SK-N-SH (cell line): ENCODE data around the gene AP1M2. TPM values are rescaled to one million over a fixed set of nuclear protein-coding genes. Genes with fewer than 3 reads are reported as not detected.

Experiments used
- CTCF ChIA-PET: fragments of 300-600, 350-600 bp; formaldehyde crosslinking; extraction: SDS; loops from one replicate; lab custom pipeline; 2021; lab: Yijun Ruan, JAX
- POLR2A ChIA-PET: fragments of 350-600 bp; sonication (Branson Sonifier 250); formaldehyde crosslinking; extraction: SDS; loops from one replicate; lab custom pipeline; 2020; ENCODE audit warnings: antibody characterized with exemption, inconsistent platforms; lab: Yijun Ruan, JAX
- DNase-seq: peaks from one replicate; pipeline ENCODE4 v3.0.0; 2012
- H2AFZ ChIP-seq: fragments of 200-600 bp; sonication (generic); 2 replicates; pipeline ENCODE4 v1.8.1; 2016; ENCODE audit warnings: antibody characterized with exemption, mild to moderate bottlenecking, low read depth
- H3F3A ChIP-seq: fragments of 200-600 bp; sonication (generic); replicated peaks from 2 replicates; pipeline ENCODE3; 2016; ENCODE audit warnings: antibody characterized with exemption, mild to moderate bottlenecking; ENCODE audit not compliant: insufficient read depth
- H3K27ac ChIP-seq, 2 experiments: fragments of 200-500 bp in 1 of 2; fragments of 200-600 bp in 1 of 2; sonication (Bioruptor generic) in 1 of 2; sonication (generic), shearing (Covaris generic) in 1 of 2; 2 replicates each; pipeline versions ENCODE4 v1.5.1 to v1.6.1; 2014 to 2016; ENCODE audit warnings: low read depth in 2 of 2, inconsistent platforms in 1 of 2, low read length in 1 of 2, mild to moderate bottlenecking in 1 of 2, mixed read lengths in 1 of 2
- H3K27me3 ChIP-seq: fragments of 200-600 bp; sonication (generic), shearing (Covaris generic); 2 replicates; pipeline ENCODE4 v1.6.1; 2016; ENCODE audit warnings: mixed run types; ENCODE audit not compliant: insufficient read depth
- H3K36me3 ChIP-seq, 2 experiments: fragments of 200-500 bp in 1 of 2; fragments of 200-600 bp in 1 of 2; sonication (Bioruptor generic) in 1 of 2; sonication (generic) in 1 of 2; replicated peaks in 1 of 2; 2 replicates each; pipeline versions ENCODE3 to v1.5.1; 2014 to 2016; ENCODE audit warnings: low read length in 1 of 2, mild to moderate bottlenecking in 1 of 2; ENCODE audit not compliant: insufficient read depth in 2 of 2, control insufficient read depth in 1 of 2
- H3K4me1 ChIP-seq, 2 experiments: fragments of 200-500 bp in 1 of 2; fragments of 200-600 bp in 1 of 2; sonication (Bioruptor generic) in 1 of 2; sonication (generic), shearing (Covaris generic) in 1 of 2; 2 replicates each; pipeline versions ENCODE4 v1.5.1 to v1.6.1; 2014 to 2016; ENCODE audit warnings: low read depth in 1 of 2, low read length in 1 of 2, mixed run types in 1 of 2; ENCODE audit not compliant: insufficient read depth in 2 of 2, control insufficient read depth in 1 of 2
- H3K4me2 ChIP-seq: fragments of 200-600 bp; sonication (generic), shearing (Covaris generic); 2 replicates; pipeline ENCODE4 v1.6.1; 2017; ENCODE audit warnings: mixed run types
- H3K4me3 ChIP-seq, 2 experiments: fragments of 200-500 bp in 1 of 2; fragments of 200-600 bp in 1 of 2; sonication (Bioruptor generic) in 1 of 2; sonication (generic), shearing (Covaris generic) in 1 of 2; 2 replicates each; pipeline versions ENCODE4 v1.5.1 to v1.8.1; 2014 to 2016; ENCODE audit warnings: low read depth in 2 of 2, inconsistent platforms in 1 of 2, low read length in 1 of 2, mild to moderate bottlenecking in 1 of 2, mixed read lengths in 1 of 2, moderate library complexity in 1 of 2
- H3K79me2 ChIP-seq: fragments of 200-600 bp; sonication (generic); 2 replicates; pipeline ENCODE4 v1.8.1; 2017; ENCODE audit warnings: mild to moderate bottlenecking; ENCODE audit not compliant: insufficient read depth
- H3K9ac ChIP-seq: fragments of 200-600 bp; sonication (generic); 2 replicates; pipeline ENCODE4 v1.6.1; 2017; ENCODE audit warnings: mixed run types
- H3K9me2 ChIP-seq: fragments of 200-600 bp; sonication (generic); 2 replicates; pipeline ENCODE4 v1.6.1; 2017; ENCODE audit warnings: mixed run types
- H3K9me3 ChIP-seq: fragments of 200-600 bp; sonication (generic); 2 replicates; pipeline ENCODE4 v1.6.1; 2017; ENCODE audit warnings: mixed run types, mild to moderate bottlenecking, moderate library complexity
- H4K20me1 ChIP-seq: fragments of 200-600 bp; sonication (generic); 2 replicates; pipeline ENCODE4 v1.6.1; 2017; ENCODE audit warnings: mild to moderate bottlenecking, mixed run types; ENCODE audit not compliant: insufficient read depth
- ELF1 ChIP-seq: IDR thresholded peaks from 2 replicates; pipeline ENCODE4 v1.4.0; 2012
- EP300 ChIP-seq, 2 experiments: IDR thresholded peaks; 2 replicates each; pipeline versions ENCODE4 v1.4.0 to v1.6.1; 2012; ENCODE audit warnings: borderline replicate concordance in 1 of 2, low read depth in 1 of 2, low read length in 1 of 2
- FOSL2 ChIP-seq: IDR thresholded peaks from 2 replicates; pipeline ENCODE4 v1.4.0; 2012; ENCODE audit warnings: low read depth, mild to moderate bottlenecking, moderate library complexity, borderline replicate concordance
- GABPA ChIP-seq: IDR thresholded peaks from 2 replicates; pipeline ENCODE4 v1.4.0; 2012; ENCODE audit warnings: low read depth, mild to moderate bottlenecking
- GATA2 ChIP-seq: sonication (generic); formaldehyde crosslinking; IDR thresholded peaks from 2 replicates; pipeline ENCODE4 v1.5.0; 2020; ENCODE audit warnings: mild to moderate bottlenecking, missing genetic modification reagents
- IRF3 ChIP-seq: fragments of 150-350 bp; IDR thresholded peaks from 2 replicates; pipeline ENCODE4 v1.6.1; 2016; ENCODE audit warnings: mild to moderate bottlenecking, low read depth, low read length
- MAX ChIP-seq: IDR thresholded peaks from 2 replicates; pipeline ENCODE4 v1.4.0; 2012; ENCODE audit warnings: low read depth
- MXI1 ChIP-seq: IDR thresholded peaks from 2 replicates; pipeline ENCODE4 v1.6.1; 2012; ENCODE audit warnings: mild to moderate bottlenecking, low read depth, low read length, improper control_type of control experiment
- NFIC ChIP-seq: IDR thresholded peaks from 2 replicates; pipeline ENCODE4 v1.4.0; 2012; ENCODE audit warnings: borderline replicate concordance
- RFX5 ChIP-seq: IDR thresholded peaks from 2 replicates; pipeline ENCODE4 v1.6.1; 2012; ENCODE audit warnings: mild to moderate bottlenecking, improper control_type of control experiment, low read length
- SMC3 ChIP-seq: IDR thresholded peaks from 2 replicates; pipeline ENCODE4 v1.6.1; 2012; ENCODE audit warnings: low read depth, low read length, improper control_type of control experiment
- TCF12 ChIP-seq: IDR thresholded peaks from 2 replicates; pipeline ENCODE4 v1.4.0; 2012
- TEAD4 ChIP-seq: IDR thresholded peaks from 2 replicates; pipeline ENCODE4 v1.4.0; 2012; ENCODE audit warnings: mild to moderate bottlenecking, borderline replicate concordance; ENCODE audit not compliant: insufficient read depth
- USF1 ChIP-seq: IDR thresholded peaks from 2 replicates; pipeline ENCODE4 v1.4.0; 2012; ENCODE audit warnings: low read depth, borderline replicate concordance
- YY1 ChIP-seq: IDR thresholded peaks from 2 replicates; pipeline ENCODE4 v1.4.0; 2012; ENCODE audit warnings: low read depth, mild to moderate bottlenecking
- ZBTB33 ChIP-seq: IDR thresholded peaks from 2 replicates; pipeline ENCODE4 v1.4.0; 2012; ENCODE audit warnings: low read depth, borderline replicate concordance
- WGBS: methylation state at CpG from one replicate; pipeline ENCODE4 v1.1.6; 2017; ENCODE audit warnings: low lambda C conversion rate; 5-methylcytosine and 5-hydroxymethylcytosine counted together
- polyA plus RNA-seq, 3 experiments: library from polyadenylated mRNA; depleted of rRNA; stranded (reverse); fragments of >200 nt; gene quantifications; 2 replicates each; pipeline ENCODE4 v1.2.3, GENCODE V29; 2012

AP1M2 gene
- polyA plus RNA-seq, 1 of the 3 experiments (the other 2 are of a cell fraction), result 0.30 TPM

- H3K9ac ChIP-seq, result peak overlapping the region; percentile 94
- H3K4me2 ChIP-seq, result peak overlapping the region; percentile 84
- peaks cover 12% of the 10 kb centered on the region; the same call in 1 of the 2 replicates for H3K27me3 ChIP-seq
- peaks cover 0 to 7% of the 10 kb centered on the region in 2 experiments; a peak in 1 of 4 replicates for H3K4me1 ChIP-seq
- CTCF ChIA-PET, result interaction anchor here (1.2 kb wide), 1 partner anchor 8 kb away, joined by 4 read pairs; no protein-coding TSS in a partner anchor
- H4K20me1 ChIP-seq, result no peaks in the 10 kb centered on the region
- TF ChIP-seq FOSL2 (no peak), USF1 (no peak), RFX5 (no peak)
- no peak overlapping the region for H3K27ac ChIP-seq
- DNase-seq, result peak; percentile 33
- peaks cover 8% of the 10 kb centered on the region for H3F3A ChIP-seq
- 62% methylated on average over 5 of the region's 23 CpGs for WGBS
- no peaks in the 10 kb centered on the region for H3K9me2 ChIP-seq
- no peak overlapping the region for H2AFZ ChIP-seq
- peaks cover 27% of the 10 kb centered on the region for H3K79me2 ChIP-seq
- no peaks in the 10 kb centered on the region for H3K9me3 ChIP-seq
- POLR2A ChIA-PET, result no interaction called here
- peaks cover 0 to 3% of the 10 kb centered on the region in 2 experiments for H3K36me3 ChIP-seq
- peak overlapping the region; percentile 67 to 81 for H3K4me3 ChIP-seq
Observed at GRCh38 chr19:10544753-10545251, 42.3 kb downstream of the AP1M2 start.

- H3K4me2 ChIP-seq, result peak overlapping the region; percentile 84
- H2AFZ ChIP-seq, result peak overlapping the region; percentile 74; the same call in 1 of the 2 replicates
- WGBS, result 37% methylated on average over 11 of the region's 22 CpGs
- peaks cover 0 to 7% of the 10 kb centered on the region in 2 experiments; a peak in 1 of 4 replicates for H3K4me1 ChIP-seq
- POLR2A ChIA-PET, result no interaction called here
- H3F3A ChIP-seq, result peaks cover 5% of the 10 kb centered on the region
- H4K20me1 ChIP-seq, result no peaks in the 10 kb centered on the region
- TF ChIP-seq YY1 (no peak), NFIC (no peak), MXI1 (no peak), ELF1 (no peak), TEAD4 (no peak), GATA2 (CRISPR knock-in tag) (no peak), GABPA (no peak), TCF12 (no peak), ZBTB33 (no peak), SMC3 (no peak), MAX (no peak), EP300 (IDR thresholded peaks at IDR 0.05; ENCODE audit: borderline replicate concordance in 1 of 2, low read depth in 1 of 2, low read length in 1 of 2) (no peak), IRF3 (no peak)
- TF ChIP-seq, all 33 proteins: peak for 0
- no peaks in the 10 kb centered on the region for H3K9me2 ChIP-seq
- CTCF ChIA-PET, result interaction anchor here (1.2 kb wide), 1 partner anchor 9 kb away, joined by 4 read pairs; no protein-coding TSS in a partner anchor
- DNase-seq, result no peak
- no peak overlapping the region; a peak in 1 of 4 replicates for H3K27ac ChIP-seq
- no peaks in the 10 kb centered on the region for H3K9me3 ChIP-seq
- H3K9ac ChIP-seq, result peak overlapping the region; percentile 94
- peaks cover 27% of the 10 kb centered on the region for H3K79me2 ChIP-seq
- H3K27me3 ChIP-seq, result peaks cover 14% of the 10 kb centered on the region; the same call in 1 of the 2 replicates
- peaks cover 0 to 3% of the 10 kb centered on the region in 2 experiments for H3K36me3 ChIP-seq
- H3K4me3 ChIP-seq, result peak overlapping the region; percentile 67 to 81
Observed at GRCh38 chr19:10544242-10544752, 42.8 kb downstream of the AP1M2 start.
